Lung microvascular endothelial cell (primary cell): Measurements from ENCODE around the gene DPP3. TPM values are rescaled to one million over a fixed set of nuclear protein-coding genes. Genes with fewer than 3 reads are reported as not detected.

Experiments
- DNase-seq, 2 donors: peaks; one replicate each; pipeline versions ENCODE4 v3.0.0 to v3.0.0-alpha.2; 2010; ENCODE audit warnings: low read depth in 2 of 2
- total RNA-seq: library from RNA; depleted of rRNA; stranded (reverse); fragments of >200 nt; gene quantifications from 2 replicates; pipeline ENCODE4 v1.2.1, GENCODE V29; 2014

DPP3 gene
- total RNA-seq, 1 donor from 2014 or later: 46.4 TPM

DNA sequence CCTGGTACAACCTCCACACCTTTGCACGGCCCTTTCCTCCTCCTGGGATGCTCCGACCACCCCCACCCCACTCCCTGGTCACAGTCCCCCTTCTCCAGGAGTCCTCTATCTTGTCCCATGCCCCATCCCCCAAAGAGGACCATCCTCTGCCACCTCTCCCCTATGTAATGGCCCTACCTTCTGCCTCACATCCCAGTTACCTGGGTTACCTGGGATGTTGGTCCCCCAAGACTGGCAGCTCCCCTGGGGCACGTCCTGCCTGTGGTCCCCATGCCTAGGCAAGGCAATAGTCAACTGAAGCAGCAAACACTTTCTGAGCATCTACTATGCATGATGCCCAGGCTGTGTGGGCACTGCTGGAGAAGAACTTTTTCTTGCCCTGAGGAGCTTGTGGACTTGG is 75.2 kb downstream of the DPP3 start:
- no peak for DNase-seq

- DNase-seq: no peak
Measured at GRCh38 chr11:66556086-66556485, 75.9 kb downstream of the DPP3 start.

GRCh38 chr11:66557733-66558326 is 77.6 kb downstream of the DPP3 start:
- DNase-seq: no peak

Other genes with a start within 250 kb of the DPP3 start
- 7.3 and 8.7 TPM in 2 replicates for gene KLC2, start 222.7 kb upstream of the DPP3 start, total RNA-seq
- gene RAB1B, start 211.8 kb upstream of the DPP3 start, total RNA-seq: 64.1 and 70.8 TPM in 2 replicates
- gene CNIH2, start 202.3 kb upstream of the DPP3 start, total RNA-seq: under 0.01 TPM in 1 of 2 replicates, not detected in the other
- gene YIF1A, start 191.3 kb upstream of the DPP3 start, total RNA-seq: 95.9 and 136 TPM in 2 replicates
- gene TMEM151A, start 188.5 kb upstream of the DPP3 start, total RNA-seq: under 0.01 TPM in 1 of 2 replicates, not detected in the other
- gene CD248, start 163.4 kb upstream of the DPP3 start, total RNA-seq: under 0.01 TPM in 2 replicates
- gene RIN1, start 144.0 kb upstream of the DPP3 start, total RNA-seq: 2.8 and 3.5 TPM in 2 replicates
- gene BRMS1, start 135.3 kb upstream of the DPP3 start, total RNA-seq: 49.7 and 54.6 TPM in 2 replicates
- 16.1 and 19.8 TPM in 2 replicates for gene B4GAT1, start 132.8 kb upstream of the DPP3 start, total RNA-seq
- gene SLC29A2, start 108.7 kb upstream of the DPP3 start, total RNA-seq: 0.22 and 0.79 TPM in 2 replicates
- not detected in 2 replicates for gene NPAS4, start 59.4 kb upstream of the DPP3 start, total RNA-seq
- 30.9 and 31.9 TPM in 2 replicates for gene MRPL11, start 41.6 kb upstream of the DPP3 start, total RNA-seq
- 3.3 and 4.4 TPM in 2 replicates for gene PELI3, start 13.5 kb upstream of the DPP3 start, total RNA-seq
- 12.1 and 12.9 TPM in 2 replicates for gene BBS1, start 30.2 kb downstream of the DPP3 start, total RNA-seq
- 12.0 and 20.8 TPM in 2 replicates for gene ZDHHC24, start 65.6 kb downstream of the DPP3 start, total RNA-seq
- gene ACTN3, start 66.5 kb downstream of the DPP3 start, total RNA-seq: under 0.01 TPM in 1 of 2 replicates, not detected in the other
- gene CTSF, start 88.2 kb downstream of the DPP3 start, total RNA-seq: 18.5 and 49.6 TPM in 2 replicates
- gene CCDC87, start 112.6 kb downstream of the DPP3 start, total RNA-seq: under 0.01 and 0.20 TPM in 2 replicates
- 21.2 and 25.5 TPM in 2 replicates for gene CCS, start 112.8 kb downstream of the DPP3 start, total RNA-seq
- gene RBM14, start 136.2 kb downstream of the DPP3 start, total RNA-seq: 12.9 and 15.1 TPM in 2 replicates
- gene RBM4, start 158.3 kb downstream of the DPP3 start, total RNA-seq: 105 and 106 TPM in 2 replicates
- 16.6 and 22.2 TPM in 2 replicates for gene RBM4B, start 197.5 kb downstream of the DPP3 start, total RNA-seq
- 17.9 and 20.0 TPM in 2 replicates for gene SPTBN2, start 248.8 kb downstream of the DPP3 start, total RNA-seq